HG03139 (cell line): ENCODE measurements around the gene SENP3.
A peak's percentile ranks its signal among the peaks of the same experiment; 100 is the strongest.

Experiments
- ATAC-seq: cut with Tn5 transposase; IDR thresholded peaks from one replicate; pipeline ENCODE4 v1.9.1; 2021; ENCODE audit not compliant: unreplicated experiment

SENP3 gene

DNA sequence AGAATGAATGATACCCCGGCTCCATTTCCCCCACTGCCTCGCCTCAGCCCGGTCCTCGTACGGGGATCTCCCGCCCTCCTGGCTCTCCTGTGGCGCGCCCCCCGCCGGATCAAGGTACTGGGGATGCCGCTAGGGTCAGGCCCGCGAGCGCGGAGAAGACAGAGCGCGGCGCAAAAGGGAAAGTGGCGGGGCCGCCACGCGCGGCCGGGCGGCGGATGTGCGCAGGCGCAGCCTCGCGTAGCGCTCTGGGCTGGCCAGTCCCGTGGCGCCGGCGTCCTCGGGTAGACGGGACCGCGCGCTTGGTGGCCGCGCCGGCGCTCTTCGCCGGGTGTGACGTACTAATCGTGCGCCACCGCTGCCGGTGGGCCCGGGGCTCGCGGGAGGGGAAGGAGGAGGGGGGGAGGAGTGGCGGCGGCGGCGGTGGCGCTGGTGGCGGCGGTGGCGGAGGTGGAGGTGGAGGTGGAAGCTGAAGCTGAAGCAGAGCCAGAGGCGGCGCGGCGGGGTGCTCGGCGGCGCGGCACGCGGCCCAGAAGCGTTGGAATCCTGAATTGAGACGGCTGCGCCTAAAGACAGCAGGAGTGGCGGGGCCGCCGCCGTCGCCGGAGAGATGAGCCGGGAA is at the start of gene SENP3:
Gene SENP3, plus strand, starts transcription at position 331 of the 619 bp plus-strand sequence. CDS start 1,158 bp downstream, outside the sequence.
- ATAC-seq = peak; percentile 66

DNA sequence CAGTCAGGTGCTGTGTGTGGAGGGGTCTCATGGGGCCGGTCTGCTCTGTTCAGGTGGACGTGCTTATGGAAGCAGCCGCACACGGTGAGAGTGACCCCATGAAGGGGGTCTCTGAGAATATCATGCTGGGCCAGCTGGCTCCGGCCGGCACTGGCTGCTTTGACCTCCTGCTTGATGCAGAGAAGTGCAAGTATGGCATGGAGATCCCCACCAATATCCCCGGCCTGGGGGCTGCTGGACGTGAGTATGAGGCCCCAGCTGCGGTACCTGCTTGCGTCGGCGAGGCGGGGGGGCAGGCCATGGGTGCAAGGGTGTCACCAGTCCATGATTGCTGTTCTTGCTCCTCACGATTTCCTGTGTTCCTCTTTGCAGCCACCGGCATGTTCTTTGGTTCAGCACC is 49.6 kb upstream of the SENP3 start:
- no peak for ATAC-seq

DNA sequence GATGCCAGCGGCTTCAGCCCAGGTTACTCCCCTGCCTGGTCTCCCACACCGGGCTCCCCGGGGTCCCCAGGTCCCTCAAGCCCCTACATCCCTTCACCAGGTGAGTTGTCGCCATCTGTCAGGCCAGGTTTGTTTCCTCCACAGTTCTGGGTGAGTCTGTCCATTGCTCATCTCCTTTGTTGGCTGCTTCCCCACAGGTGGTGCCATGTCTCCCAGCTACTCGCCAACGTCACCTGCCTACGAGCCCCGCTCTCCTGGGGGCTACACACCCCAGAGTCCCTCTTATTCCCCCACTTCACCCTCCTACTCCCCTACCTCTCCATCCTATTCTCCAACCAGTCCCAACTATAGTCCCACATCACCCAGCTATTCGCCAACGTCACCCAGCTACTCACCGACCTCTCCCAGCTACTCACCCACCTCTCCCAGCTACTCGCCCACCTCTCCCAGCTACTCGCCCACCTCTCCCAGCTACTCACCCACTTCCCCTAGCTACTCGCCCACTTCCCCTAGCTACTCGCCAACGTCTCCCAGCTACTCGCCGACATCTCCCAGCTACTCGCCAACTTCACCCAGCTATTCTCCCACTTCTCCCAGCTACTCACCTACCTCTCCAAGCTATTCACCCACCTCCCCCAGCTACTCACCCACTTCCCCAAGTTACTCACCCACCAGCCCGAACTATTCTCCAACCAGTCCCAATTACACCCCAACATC is 48.7 kb upstream of the SENP3 start:
- no peak for ATAC-seq

DNA sequence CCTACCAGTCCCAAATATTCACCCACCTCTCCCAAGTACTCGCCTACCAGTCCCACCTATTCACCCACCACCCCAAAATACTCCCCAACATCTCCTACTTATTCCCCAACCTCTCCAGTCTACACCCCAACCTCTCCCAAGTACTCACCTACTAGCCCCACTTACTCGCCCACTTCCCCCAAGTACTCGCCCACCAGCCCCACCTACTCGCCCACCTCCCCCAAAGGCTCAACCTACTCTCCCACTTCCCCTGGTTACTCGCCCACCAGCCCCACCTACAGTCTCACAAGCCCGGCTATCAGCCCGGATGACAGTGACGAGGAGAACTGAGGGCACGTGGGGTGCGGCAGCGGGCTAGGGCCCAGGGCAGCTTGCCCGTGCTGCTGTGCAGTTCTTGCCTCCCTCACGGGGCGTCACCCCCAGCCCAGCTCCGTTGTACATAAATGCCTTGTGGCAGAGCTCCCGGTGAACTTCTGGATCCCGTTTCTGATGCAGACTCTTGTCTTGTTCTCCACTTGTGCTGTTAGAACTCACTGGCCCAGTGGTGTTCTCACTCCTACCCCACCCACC is 47.8 kb upstream of the SENP3 start:
- no peak for ATAC-seq

DNA sequence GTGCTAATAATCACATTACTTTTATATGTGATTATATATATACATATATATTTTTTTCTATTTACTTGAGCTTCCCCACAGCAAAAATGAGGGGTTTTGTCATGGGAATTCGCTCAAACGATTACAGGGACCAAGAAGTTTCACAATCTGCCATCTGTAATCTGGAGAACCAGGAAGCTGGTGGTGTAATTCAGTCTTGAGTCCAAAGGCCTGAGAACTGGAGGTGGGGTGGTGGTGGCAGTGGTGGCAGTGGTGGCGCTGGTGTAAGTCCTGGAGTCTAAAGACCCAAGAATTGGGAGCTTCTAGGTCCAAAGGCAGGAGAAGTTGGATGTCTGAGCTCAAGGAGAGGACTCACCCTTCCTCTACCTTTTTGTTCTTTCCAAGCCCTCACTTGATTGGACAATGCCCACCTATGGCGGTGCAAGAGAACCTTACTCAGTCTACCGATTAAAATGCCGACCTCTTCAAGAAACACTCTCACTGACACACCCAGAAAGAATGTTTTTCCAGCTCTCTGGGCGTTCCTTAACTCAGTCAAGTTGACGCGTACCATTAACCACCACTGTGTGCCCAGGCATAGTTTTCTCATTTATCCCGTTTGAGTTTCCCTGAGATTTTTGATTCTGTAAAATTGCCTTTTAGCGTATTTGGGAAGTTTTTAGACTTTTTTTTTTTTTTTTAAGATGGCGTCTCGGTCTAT is 45.7 kb upstream of the SENP3 start:
- ATAC-seq = no peak

DNA sequence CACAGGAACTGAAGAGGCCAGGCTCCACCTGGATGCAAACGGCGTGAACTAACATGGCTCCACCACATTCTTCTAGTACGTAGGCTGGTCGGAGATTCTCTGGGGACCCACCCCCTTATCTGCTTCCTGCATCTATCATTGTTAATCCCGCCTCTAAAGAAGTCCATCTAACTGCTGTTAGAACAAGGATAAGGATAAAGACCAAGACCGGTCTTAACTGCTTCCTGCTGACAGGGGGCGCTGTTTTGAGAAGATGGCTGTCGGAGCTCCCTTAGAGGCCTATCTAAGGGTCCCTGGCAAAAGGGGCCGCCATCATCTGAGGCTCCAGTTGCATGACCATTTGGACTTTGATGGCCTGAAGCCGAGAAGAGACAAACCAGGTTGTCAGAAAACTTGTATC is 38.7 kb upstream of the SENP3 start:
- ATAC-seq = no peak

DNA sequence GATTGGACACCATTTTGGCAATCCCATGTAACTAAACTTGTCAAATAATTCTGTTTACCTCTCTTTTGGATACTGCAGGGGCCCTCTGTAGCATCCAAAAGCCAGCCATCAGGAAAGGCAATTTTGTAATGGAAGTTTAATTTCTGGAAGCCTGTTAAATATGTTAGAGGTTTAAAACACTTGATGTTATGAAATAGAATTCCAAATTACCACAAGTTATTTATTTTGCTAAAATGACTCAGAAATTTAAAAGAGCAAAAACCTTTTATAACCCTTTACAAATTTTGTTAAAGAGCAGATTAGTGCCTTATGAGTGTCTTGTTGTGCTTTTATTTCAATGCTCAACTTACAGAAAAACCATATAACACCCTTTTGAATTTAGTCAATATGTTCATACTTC is 32.9 kb upstream of the SENP3 start:
- no peak for ATAC-seq

DNA sequence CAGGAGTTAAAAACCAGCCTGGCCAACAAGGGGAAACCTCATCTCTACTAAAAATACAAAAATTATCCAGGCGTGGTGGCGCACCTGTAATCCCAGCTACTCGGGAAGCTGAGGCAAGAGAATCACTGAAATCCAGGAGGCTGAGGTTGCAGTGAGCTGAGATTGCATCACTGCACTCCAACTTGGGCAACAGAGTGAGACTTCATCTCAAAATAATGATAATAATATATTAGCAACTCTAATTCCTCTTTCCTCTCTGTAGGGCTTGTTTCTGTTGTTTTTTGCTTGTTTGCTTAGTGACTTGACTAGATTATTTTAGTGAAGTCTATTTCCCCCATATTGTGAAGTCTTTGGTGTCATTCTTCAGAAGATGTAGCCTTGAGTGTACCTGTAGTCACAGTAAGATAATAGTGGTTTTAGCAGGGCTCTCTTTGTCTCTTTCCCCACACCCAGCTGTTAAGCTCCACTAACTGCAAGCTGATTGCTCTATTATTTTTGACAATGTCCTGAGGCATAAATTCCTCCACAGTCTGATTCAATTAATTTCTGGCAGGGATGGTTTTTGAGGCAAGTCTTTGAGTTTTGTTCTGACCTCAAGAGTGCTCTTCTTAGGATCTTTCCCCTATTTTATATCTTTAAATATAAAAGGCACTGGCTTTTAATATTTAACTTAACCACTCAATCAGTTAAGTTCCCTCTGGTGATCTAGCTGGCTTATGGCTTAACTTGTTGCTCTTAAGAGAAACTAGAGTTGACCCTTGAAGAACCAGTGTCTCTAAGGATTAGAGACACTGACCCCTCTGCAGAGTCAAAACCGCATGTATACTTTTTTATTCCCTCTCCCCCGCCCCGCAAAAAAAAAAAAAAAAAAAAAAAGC is 31.5 kb upstream of the SENP3 start:
- ATAC-seq = no peak

DNA sequence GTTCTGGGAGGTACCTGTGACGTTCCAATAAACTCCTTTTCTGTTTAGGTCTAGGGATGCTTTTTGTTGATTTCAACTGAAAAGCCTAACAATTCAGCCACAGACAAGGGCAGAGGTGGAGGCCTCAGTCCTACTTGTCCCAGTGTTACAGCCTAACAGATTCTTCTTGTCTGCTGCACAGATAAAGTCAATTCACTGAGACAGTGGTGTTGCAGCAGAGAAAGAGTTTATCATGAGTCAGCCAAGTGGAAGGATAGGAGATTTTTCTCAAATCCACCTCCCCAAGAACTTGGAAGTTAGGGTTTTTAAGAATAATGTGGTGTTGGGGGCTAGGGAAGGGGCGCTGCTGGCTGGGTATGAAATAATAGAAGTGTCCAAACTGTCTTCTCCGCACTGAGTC is 23.7 kb upstream of the SENP3 start:
- no peak for ATAC-seq

DNA sequence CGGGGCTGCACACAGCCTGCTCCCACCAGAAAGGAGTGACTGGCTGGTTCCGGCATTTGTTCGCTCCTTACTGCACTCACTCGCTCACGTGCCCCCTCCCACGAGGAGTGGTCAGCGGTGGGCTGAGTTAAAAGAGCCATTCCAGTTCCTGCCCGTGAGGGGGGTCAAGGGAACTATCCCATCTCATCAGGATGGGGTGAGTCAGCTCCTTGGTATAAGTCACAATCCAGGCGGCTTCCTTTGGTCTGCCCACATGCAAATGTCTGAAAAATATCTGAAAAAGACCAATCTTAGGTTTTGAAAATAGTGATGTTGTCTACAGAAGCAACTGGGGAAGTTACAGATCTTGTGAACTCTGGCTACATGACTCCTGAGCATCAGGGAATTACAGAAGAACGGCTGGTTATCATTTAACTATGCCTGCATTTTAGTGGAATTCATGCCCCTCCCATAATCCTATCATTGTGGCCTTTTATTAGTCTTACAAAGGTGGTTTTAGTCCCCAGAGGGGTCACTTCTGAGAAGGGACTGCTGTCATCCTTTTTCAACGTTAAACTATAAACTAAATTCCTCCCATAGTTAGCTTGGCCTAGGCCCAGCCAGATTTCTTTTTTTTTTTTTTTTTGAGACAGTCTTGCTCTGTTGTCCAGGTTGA is 22.7 kb upstream of the SENP3 start:
- ATAC-seq = no peak

DNA sequence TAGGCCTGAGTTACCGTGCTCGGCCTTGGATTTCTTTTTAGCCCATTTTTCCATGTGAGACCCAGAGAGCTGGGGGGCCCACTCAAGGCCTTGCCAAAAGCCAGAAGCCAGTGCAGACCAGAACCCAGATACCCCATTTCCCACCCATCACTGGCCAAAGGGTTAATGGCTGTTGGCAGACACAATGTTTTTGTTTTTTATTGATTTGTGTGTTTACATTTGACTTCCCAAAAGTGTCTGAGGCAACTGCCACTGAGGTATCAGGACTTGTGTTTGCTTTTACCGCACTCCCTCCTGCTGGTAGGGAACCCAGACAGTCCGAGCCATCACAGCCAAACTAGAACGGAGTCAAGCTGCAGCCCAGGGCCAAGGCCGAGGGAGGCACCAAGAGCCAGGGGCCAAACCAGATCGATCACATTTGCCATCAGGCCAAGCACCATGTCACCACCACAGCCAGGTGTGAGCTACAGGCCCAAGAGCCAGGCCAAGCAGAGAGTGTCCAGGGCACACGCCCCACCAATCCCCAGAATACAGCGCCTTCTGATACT is 20.6 kb upstream of the SENP3 start:
- no peak for ATAC-seq

DNA sequence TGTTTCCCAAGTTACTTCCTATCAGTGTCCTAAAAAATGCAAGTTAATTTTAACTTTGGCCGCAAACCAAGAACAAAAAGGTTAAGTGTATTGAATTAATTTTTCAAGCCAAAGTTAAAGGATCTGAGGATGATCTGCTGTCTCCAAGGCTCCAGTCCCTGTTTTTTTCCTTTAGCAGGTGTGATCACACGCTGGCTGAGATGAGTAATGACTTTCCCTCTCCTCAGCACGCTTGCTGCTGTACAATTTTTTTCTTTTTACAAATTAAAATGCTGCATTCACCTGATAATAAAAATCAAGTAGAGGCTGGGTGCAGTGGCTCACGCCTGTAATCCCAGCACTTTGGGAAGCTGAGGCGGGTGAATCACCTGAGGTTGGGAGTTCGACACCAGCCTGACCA is 16.8 kb upstream of the SENP3 start:
- ATAC-seq = no peak

DNA sequence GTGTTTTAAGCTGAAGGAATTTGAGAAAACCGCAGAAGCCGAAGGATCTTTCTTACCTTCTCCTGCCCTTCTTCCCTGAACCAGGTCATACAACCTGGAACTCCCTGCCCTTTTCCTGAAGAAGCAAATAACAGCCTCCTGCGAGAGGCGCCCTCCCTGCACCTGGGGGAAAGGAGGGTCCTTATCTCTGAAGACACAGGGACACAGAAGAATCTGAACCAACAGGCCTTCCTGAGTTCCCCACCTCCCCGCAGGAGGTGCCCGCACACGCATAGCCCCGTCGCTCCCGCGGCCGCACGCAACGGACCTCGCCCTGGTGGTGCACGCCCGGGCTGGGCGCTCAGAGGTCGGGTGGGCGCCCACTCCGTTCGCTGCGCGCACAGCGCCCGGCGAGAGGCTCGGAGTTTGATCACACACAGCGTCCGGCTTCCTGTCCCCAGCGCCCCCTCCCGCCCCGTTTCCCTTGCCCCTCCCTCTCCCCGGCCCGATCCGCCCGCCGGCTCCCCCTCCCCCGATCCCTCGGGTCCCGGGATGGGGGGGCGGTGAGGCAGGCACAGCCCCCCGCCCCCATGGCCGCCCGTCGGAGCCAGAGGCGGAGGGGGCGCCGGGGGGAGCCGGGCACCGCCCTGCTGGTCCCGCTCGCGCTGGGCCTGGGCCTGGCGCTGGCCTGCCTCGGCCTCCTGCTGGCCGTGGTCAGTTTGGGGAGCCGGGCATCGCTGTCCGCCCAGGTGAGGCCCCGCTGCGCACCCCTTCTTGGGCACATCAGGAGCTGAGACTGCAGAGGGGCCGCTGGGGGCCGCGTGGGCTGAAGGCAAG is 12.9 kb upstream of the SENP3 start, which contains the start of gene TNFSF12:
Gene TNFSF12, plus strand, starts transcription at position 474 of the 816 bp plus-strand sequence. Its CDS starts 96 bp downstream, at position 570.
- no peak for ATAC-seq

DNA sequence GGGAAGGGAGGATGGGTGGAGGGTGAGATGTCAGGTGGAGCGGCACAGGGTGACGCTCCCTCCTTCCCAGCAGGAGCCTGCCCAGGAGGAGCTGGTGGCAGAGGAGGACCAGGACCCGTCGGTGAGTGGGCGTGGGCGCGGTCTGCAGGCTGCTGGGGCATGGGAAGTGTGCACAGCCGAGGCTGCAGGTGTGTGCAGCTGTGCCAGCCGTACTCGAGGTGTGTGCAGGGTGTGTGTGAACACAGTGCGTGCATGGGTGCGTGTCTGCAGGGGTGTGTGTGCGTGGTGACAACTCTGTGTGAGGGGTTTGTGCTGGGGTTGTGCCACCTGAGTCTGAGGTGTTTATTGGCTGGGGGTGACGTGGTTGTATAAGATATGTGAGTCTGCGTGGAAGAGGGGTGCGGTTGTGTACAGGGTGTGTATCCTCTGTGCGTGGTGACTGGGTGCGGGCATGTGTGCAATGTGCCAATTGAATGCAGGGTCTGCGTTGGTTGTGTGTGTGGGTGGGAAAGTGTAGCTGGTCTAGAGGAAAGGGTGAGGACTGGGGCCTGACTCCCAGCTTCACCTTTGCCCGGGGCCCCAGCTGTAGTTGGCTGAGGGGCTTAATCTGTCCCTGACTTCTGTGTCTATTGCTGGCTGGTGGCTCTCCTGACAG is 12.2 kb upstream of the SENP3 start:
- no peak for ATAC-seq

DNA sequence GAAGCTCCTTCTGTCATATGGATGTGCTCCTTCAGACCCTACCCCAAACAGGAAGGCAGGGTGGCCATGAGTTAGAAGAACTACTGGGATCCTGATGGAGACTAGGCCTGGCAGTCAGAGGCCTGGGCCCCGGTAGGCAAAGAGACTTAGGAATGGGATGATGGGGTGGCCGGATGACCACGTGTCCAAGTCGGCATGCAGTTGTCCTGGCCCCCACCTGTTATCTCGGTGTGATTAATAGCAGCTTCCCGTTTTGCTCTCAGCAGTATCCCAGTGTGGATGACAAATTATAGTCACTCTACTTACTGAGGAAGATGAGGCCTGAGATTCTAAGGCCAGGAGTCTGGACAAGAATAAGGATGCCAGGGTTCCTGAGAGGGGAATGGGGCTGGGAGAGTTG is 11.4 kb upstream of the SENP3 start:
- ATAC-seq = no peak

DNA sequence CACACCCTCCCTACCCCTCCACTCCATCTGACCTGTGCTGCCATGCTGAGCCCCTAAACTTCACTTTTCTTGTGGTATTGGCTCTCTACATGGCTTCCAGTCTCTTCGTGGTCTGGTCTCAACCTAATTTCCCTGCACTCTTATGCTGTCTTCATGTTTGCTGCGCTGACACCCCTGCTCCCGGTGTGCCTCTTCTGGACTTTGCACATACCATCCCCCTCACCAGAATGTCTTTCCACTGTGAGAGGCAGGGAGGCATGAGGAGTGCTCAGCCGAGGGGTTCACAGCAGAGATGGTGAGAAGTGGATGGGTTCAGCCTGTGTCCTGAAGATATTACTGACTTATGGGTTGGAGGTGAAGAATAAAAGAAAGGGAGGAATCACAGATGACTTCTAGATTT is 10.3 kb upstream of the SENP3 start:
- ATAC-seq = no peak

DNA sequence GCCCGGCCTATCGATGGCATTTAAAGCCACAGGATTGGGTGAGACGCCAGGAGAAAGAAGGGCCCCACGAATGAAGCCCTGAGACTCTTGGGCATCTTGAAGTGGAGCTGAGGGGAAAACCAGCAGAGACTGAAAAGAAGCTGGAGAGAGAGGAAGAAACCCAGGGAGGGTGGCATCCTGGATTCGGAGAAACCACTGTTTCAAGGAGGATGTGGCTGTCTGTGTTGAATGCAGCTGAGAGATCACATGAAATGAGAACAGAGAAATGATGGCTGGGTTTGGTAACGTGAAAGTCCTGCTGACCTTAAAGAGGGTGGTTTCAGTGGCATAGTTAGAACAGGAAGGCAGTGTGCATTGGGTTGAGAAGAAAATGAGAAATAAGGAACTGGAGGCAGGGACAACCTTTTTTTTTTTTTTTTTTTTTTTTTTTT is 9.1 kb upstream of the SENP3 start:
- peak; percentile 58 for ATAC-seq

DNA sequence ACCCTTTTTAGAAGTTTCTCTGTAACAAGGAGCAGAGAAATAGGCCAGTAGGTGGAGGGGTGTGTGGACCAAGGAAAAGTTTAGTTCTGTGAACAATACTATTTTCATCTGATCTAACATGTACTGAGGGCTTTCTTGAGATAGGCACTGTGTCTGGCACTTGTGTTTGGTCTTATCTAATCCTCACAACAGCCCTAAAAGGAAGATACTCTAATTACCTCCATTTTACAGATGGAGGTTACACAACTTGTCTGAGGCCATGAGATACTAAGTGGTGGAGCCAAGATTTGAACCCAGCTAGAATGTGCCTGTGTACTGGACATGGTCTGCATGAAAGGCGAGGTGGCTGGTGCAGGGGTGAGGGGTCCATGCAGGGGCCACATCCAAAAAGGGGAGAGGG is 8.4 kb upstream of the SENP3 start:
- ATAC-seq = no peak
